HG02852 (cell line): ENCODE data around the gene BACH2.

Experiments used
- ATAC-seq: cut with Tn5 transposase; IDR thresholded peaks from one replicate; pipeline ENCODE4 v1.9.1; 2021; ENCODE audit warnings: mild to moderate bottlenecking, moderate library complexity; ENCODE audit not compliant: unreplicated experiment

Gene BACH2

DNA sequence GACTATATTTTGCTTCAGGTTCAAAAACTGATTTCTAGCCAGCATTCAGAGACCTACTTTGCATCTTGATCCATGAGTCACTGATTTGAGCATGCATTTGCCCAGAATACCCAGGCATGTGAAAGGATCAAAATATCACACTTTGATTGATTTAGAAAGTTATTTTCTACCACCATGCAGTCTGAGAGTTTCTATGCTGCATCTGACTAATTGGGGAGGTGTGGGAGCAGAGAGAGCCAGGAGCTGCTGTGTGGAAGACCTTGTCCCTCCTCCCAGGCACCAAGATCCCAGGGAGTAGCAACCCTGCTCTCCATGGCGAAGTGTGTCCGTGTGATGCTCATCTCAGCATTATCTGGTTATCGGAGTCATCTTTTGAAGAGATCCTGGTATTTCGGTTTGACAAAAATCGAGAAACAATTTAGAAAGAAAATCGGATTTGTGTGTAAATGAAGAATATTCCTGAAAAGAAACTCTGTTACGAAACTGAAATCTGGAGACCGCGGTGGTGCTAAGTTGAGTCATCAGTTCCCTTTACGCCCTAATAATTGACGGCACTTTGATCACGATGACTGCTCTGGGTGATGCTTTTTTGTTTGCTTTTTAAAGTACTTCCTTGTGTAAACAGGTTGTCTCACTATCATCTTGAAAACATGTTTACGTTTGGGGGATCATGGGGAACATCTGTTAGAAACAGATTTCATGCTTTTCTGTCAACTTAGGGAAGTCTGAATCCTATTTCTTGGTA is 193.4 kb downstream of the BACH2 start:
- ATAC-seq, result peak; percentile 77

DNA sequence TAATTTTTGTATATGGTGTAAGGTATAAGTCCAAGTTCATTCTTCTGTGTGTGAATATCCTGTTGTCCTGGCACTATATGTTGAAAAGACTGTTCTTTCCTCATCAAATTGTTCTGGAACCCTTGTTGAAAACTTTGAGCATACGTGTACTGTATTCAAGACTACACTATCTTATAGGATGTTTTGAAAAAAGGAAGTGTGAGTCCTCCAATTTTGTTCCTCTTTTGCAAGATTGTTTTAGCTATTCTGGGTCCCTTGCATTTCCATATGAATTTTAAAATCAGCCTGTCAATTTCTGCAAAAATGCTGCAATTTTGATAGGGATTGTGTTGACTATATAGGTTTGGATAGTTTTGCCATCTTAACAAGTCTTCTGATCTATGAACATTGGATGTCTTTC is 195.2 kb downstream of the BACH2 start:
- ATAC-seq, result no peak

DNA sequence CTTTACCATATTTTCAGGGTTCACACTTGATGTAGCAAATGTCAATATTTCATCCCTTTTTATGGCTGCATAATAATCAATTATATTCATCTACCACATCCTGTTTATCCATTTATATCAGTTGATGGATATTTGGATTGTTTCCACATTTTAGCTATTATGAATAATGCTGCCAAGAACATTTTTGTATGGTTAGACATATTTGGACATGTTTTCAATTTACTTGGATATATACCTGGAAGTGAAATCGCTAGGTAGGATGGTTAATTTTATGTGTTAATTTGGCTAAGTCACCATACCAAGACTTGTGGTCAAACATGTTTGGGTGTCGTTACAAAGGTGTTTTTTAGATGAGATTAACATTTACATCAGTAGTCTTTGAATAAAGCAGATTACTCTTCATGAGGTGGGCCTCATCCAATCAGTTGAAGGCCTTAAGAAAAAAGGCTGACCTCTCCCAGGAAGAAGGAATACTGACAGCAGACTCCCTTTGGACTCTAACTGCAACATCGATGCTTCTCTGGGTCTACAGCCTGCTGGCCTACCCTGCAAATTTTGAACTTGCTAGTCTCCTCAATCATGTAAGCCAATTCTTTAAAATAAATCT is 196.5 kb downstream of the BACH2 start:
- no peak for ATAC-seq

GRCh38 chr6:90098627-90099026 is 198.0 kb downstream of the BACH2 start:
- ATAC-seq, result no peak

- no peak for ATAC-seq
Measured at GRCh38 chr6:90098001-90098531, 198.6 kb downstream of the BACH2 start.

GRCh38 chr6:90097356-90097755 is 199.3 kb downstream of the BACH2 start:
- no peak for ATAC-seq

- ATAC-seq, result no peak
Measured at GRCh38 chr6:90096818-90097217, 199.8 kb downstream of the BACH2 start.

- ATAC-seq, result no peak
Measured at GRCh38 chr6:90095788-90096187, 200.9 kb downstream of the BACH2 start.

DNA sequence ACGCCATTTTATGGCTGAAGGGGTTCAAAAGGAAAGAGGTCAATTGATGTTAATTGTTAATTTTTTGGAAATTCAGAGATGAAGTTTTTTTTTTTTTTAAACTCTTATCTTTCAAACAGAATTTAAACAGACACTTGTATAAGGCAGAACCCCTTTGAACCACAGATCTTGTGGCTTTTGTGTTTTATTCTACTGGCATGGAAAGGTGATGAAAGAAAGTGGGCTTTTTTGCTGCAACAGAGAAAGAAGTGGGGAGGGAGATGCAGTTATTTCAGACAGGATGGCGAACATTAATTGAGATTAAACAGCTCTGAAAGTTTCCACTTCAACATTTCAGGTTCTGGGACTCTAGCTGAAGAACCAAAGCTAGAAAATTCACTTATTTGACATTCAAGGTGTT is 201.5 kb downstream of the BACH2 start:
- no peak for ATAC-seq

- no peak for ATAC-seq
Measured at GRCh38 chr6:90093558-90094073, 203.0 kb downstream of the BACH2 start.

DNA sequence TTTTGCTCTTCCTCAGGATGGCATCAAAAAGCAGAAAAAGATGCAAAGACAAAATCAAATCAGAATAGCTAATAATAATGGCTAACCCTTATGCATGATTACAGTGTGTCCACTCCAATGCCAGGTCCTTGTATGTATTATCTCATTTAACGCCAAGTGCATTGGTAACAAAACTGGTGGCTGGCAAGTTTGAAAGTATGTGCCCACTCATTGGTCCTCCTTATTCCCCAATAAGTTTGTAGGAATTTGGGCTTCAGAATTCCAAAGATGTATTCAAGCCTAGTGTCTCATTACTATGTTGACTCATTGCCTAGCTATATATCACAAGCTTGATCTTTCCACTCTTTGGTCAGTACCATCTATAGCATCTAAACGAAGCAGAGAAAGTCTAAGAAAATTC is 205.8 kb downstream of the BACH2 start:
- no peak for ATAC-seq

DNA sequence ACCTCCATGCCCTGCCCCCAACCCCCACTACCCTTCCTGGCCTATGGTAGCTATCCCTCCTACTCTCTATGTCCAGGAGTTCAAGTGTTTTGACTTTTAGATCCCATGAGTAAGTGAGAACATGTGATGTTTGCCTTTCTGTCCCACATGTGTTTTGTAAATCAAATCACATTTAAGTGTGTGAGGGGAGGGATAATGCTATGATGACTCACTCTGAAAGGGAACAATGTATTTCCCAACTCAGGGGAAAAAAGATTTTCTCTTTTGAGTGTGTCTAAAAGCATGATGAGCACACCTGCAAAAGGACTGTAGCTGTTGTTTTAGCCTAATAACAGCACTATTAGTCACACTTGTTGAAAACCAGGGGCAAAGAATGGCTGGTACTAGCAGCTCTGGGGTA is 208.6 kb downstream of the BACH2 start:
- ATAC-seq, result no peak

DNA sequence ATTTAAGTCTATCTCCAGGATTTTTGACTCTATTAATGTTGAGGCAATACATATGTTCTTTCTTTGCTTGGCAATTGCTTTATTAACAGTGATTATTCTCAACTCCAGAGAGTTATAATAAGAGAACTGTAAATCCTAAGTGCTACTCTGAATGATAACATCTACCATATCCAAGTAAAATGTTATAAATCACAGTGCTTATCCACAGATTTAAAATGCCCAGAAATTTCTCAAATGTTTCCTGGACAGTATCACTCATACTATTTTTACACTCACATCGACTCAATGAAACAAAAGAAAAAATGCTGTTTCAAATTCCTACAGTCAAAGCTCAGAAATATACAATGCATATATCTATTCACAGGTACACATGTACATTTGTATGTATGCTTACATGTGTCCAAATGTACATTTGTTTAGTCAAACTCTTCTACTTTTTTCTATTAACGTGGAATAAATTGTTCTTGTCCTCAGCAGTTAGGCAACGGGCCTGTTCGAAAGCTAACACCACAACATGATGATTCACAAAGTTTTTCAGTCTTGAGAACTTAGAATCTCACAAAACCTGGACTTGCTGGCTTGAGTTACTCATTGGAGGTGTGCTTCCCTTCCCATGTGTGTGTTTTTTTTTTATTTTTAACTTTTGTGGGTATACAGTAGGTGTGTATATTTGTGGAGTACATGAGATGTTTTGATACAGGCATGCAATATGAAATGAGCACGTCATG is 209.4 kb downstream of the BACH2 start:
- ATAC-seq, result no peak

GRCh38 chr6:90086517-90086916 is 210.1 kb downstream of the BACH2 start:
- ATAC-seq, result no peak

GRCh38 chr6:90083891-90084290 is 212.8 kb downstream of the BACH2 start:
- peak; percentile 55 for ATAC-seq

- ATAC-seq, result no peak
Measured at GRCh38 chr6:90082847-90083246, 213.8 kb downstream of the BACH2 start.

- ATAC-seq, result peak; percentile 84
Measured at GRCh38 chr6:90080876-90081481, 215.7 kb downstream of the BACH2 start.

DNA sequence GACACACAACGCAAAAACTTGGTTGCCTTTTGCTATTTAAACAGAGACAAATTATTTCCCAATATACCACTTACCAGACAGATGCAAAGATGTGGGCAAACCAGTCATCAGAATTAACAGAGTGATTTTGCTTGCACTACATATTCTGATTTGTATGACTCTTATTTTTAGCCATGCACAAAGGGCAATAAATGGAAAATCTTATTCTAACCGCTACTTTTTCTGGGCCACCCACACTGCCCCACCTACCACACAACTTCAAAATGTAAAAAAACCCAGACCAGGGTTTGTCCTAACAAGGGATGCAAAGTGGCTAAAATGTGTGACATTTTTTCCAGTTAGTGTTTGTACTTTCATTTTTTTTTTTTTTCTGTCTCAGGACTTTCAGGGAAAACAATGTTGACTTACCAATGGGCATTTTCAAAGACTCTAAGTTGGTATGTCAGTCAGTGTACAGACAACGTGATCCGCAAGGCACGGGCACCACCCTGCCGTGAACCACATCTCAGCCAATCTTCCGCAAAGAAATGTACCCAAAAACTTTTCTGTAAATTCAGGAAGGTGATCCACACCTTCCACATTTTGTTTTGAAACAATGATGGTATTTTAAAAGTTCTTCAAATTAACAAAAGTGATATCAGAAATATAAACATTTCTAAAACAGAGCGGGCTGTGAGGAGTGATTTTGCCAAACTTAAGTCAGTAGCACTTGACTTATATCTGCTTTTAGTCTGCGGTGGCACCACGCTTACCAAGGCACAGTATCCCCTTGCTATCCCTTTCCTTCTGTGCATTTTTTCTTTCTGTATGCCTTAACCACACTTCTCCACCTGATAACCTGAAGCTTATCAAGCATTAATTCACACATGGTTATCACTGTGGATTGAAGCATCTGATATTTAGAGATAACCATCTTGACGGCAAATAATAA is 216.8 kb downstream of the BACH2 start:
- no peak for ATAC-seq

DNA sequence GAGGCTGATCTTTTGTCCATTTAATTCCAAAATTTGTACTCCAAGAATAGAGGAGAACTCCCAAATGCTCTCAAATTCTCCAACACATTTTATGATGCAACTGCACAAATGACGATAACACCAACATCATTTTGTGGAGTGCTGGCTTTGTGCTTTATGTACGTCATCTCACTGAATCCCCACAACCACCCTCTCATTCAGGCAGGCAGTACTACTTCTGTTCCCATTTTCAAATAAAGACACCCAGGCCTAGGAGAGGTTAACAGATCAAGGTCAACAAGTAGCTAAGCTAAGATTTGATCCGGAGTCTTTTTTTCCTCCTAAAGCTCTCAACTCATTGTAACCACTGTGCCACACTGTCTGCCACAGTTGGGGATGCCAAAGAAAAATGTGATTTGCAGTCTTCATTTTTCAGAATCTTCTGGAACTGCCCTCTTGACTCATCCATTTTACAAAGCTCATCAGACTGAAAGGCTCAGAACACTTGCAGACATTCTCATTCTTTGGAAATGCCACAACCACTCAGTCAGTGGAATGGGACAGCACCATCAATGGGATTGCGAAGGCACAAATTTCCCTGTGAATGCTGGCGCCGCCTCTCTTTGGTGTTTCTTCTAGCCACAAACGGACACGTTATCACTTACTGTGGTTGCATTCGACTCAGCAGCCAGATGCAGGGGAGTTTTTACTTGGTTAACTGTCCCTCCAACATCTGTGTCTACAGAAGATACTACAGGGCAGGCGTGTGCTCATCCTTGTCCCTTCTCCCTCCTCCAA is 217.9 kb downstream of the BACH2 start:
- ATAC-seq, result no peak
